HepG2 (cell line): ENCODE measurements around the gene RCC1. TPM values are rescaled to one million over a fixed set of nuclear protein-coding genes. Genes with fewer than 3 reads are reported as not detected.
A peak's percentile ranks its signal among the peaks of the same experiment; 100 is the strongest.

ENCODE experiments used
- GABPB1 ChIP-seq: IDR thresholded peaks from 2 replicates; pipeline ENCODE4 v1.6.1; 2016; ENCODE audit warnings: mild to moderate bottlenecking, missing genetic modification reagents, moderate library complexity, missing compliant biosample characterization
- GTF3A ChIP-seq: sonication (generic); formaldehyde crosslinking; conservative IDR thresholded peaks from 2 replicates; pipeline ENCODE4 v1.4.0; 2020; ENCODE audit warnings: mild to moderate bottlenecking, missing genetic modification reagents
- HNF1B ChIP-seq: sonication (generic); formaldehyde crosslinking; IDR thresholded peaks from 2 replicates; pipeline ENCODE4 v1.5.1; 2020; ENCODE audit warnings: mild to moderate bottlenecking, moderate library complexity, missing genetic modification reagents
- HNF4G ChIP-seq, 2 experiments: sonication (generic) in 1 of 2; formaldehyde crosslinking in 1 of 2; IDR thresholded peaks; 2 replicates each; pipeline versions ENCODE4 v1.4.0 to v1.6.1; 2011 to 2020; ENCODE audit warnings: borderline replicate concordance in 2 of 2, low read depth in 2 of 2, mild to moderate bottlenecking in 2 of 2, low read length in 1 of 2, missing genetic modification reagents in 1 of 2, moderate library complexity in 1 of 2
- KLF11 ChIP-seq: IDR thresholded peaks from 2 replicates; pipeline ENCODE4 v1.6.1; 2016; ENCODE audit warnings: missing compliant biosample characterization
- MED8 ChIP-seq: sonication (generic); formaldehyde crosslinking; IDR thresholded peaks from 2 replicates; pipeline ENCODE4 v1.8.1; 2023; ENCODE audit warnings: mild to moderate bottlenecking, missing genetic modification reagents; ENCODE audit not compliant: insufficient replicate concordance
- NFKB2 ChIP-seq: sonication (generic); formaldehyde crosslinking; IDR thresholded peaks from 2 replicates; pipeline ENCODE4 v1.4.0; 2020; ENCODE audit warnings: missing genetic modification reagents, borderline replicate concordance
- PCBP2 ChIP-seq: fragments of 200-400 bp; formaldehyde crosslinking; optimal IDR thresholded peaks from 2 replicates; pipeline ENCODE3; 2018; ENCODE audit warnings: low read length, low read depth; ENCODE audit not compliant: poor library complexity, severe bottlenecking
- PHF21A ChIP-seq: sonication (generic); formaldehyde crosslinking; IDR thresholded peaks from 2 replicates; pipeline ENCODE4 v1.5.0; 2020; ENCODE audit warnings: mild to moderate bottlenecking, missing genetic modification reagents
- RFX5 ChIP-seq: IDR thresholded peaks from 2 replicates; pipeline ENCODE4 v1.6.1; 2011; ENCODE audit warnings: low read depth, low read length, improper control_type of control experiment
- SNAPC5 ChIP-seq: sonication (generic); formaldehyde crosslinking; IDR thresholded peaks from 2 replicates; pipeline ENCODE4 v1.8.1; 2023; ENCODE audit warnings: mild to moderate bottlenecking, missing genetic modification reagents, borderline replicate concordance
- TAF1 ChIP-seq: sonication (generic); formaldehyde crosslinking; IDR thresholded peaks from 2 replicates; pipeline ENCODE4 v1.4.0; 2020; ENCODE audit warnings: missing genetic modification reagents
- ZNF101 ChIP-seq: sonication (generic); formaldehyde crosslinking; IDR thresholded peaks from 2 replicates; pipeline ENCODE4 v1.4.0; 2020; ENCODE audit warnings: mild to moderate bottlenecking, low read depth, missing genetic modification reagents, borderline replicate concordance
- ZNF20 ChIP-seq: sonication (generic); formaldehyde crosslinking; IDR thresholded peaks from 2 replicates; pipeline ENCODE4 v1.4.0; 2020; ENCODE audit warnings: mild to moderate bottlenecking, moderate library complexity, missing genetic modification reagents
- ZNF224 ChIP-seq: sonication (generic); formaldehyde crosslinking; IDR thresholded peaks from 2 replicates; pipeline ENCODE4 v1.5.0; 2020; ENCODE audit warnings: mild to moderate bottlenecking, missing genetic modification reagents
- ZNF614 ChIP-seq: IDR thresholded peaks from 2 replicates; pipeline ENCODE4 v1.6.1; 2018; ENCODE audit warnings: missing biosample characterization, missing genetic modification reagents, inconsistent platforms, borderline replicate concordance
- ZNF776 ChIP-seq: sonication (generic); formaldehyde crosslinking; IDR thresholded peaks from 2 replicates; pipeline ENCODE4 v1.4.0; 2020; ENCODE audit warnings: mild to moderate bottlenecking, missing genetic modification reagents
- ZNF879 ChIP-seq: sonication (generic); formaldehyde crosslinking; IDR thresholded peaks from 2 replicates; pipeline ENCODE4 v1.8.1; 2023; ENCODE audit warnings: missing genetic modification reagents
- ZSCAN30 ChIP-seq: sonication (generic); formaldehyde crosslinking; IDR thresholded peaks from 2 replicates; pipeline ENCODE4 v1.5.0; 2020; ENCODE audit warnings: mild to moderate bottlenecking, missing genetic modification reagents
- polyA plus RNA-seq, 8 experiments: library from polyadenylated mRNA; depleted of rRNA in 3 of 8; stranded (reverse) in 7 of 8; unstranded in 1 of 8; fragments of >200 nt; fragmentation: Illumina TruSeq in 4 of 8; extraction: Trizol in 4 of 8; gene quantifications; 2 replicates each; pipeline versions ENCODE4 v1.2.1 to v1.2.3, GENCODE V29; 2011 to 2016; ENCODE audit warnings: low read depth in 4 of 8, missing spikeins in 1 of 8, mixed read lengths in 1 of 8; ENCODE audit not compliant: insufficient read depth in 1 of 8
- total RNA-seq, 5 experiments: library from RNA; depleted of rRNA; stranded (reverse); fragments of >200 nt; fragmentation: Illumina TruSeq; extraction: Trizol; gene quantifications; 2 replicates each; pipeline ENCODE4 v1.2.3, GENCODE V29; 2016; ENCODE audit warnings: low read depth in 1 of 5
- TF ChIP-seq, protein P1 (sequence below): sonication (generic); formaldehyde crosslinking; IDR thresholded peaks from 2 replicates; pipeline ENCODE4 v1.5.1; 2020; ENCODE audit warnings: mild to moderate bottlenecking, missing genetic modification reagents, borderline replicate concordance
- TF ChIP-seq, protein P2 (sequence below): sonication (generic); formaldehyde crosslinking; IDR thresholded peaks from 2 replicates; pipeline ENCODE4 v1.5.1; 2020; ENCODE audit warnings: mild to moderate bottlenecking, missing genetic modification reagents, borderline replicate concordance

Gene RCC1
- total and polyA plus RNA-seq, 2 of the 13 experiments (the other 11 are each of a cell fraction or from before 2014, with no cell fraction given): 47.2 to 80.8 TPM

- TF ChIP-seq GTF3A (CRISPR knock-in tag) (no peak), MED8 (CRISPR knock-in tag) (no peak), GABPB1 (0 out of 2 replicates have a peak, but pooled peaks have one; percentile 14), ZNF879 (no peak), ZNF614 (no peak), KLF11 (CRISPR knock-in tag) (no peak), ZNF20 (CRISPR knock-in tag) (no peak), HNF4G (IDR thresholded peaks at IDR 0.05; ENCODE audit: borderline replicate concordance, low read depth, low read length) (no peak), HNF4G (CRISPR knock-in tag; IDR thresholded peaks at IDR 0.05; ENCODE audit: borderline replicate concordance, low read depth) (no peak), RFX5 (no peak), ZNF776 (CRISPR knock-in tag) (no peak), ZNF224 (CRISPR knock-in tag) (no peak), HNF1B (CRISPR knock-in tag) (no peak), TAF1 (CRISPR knock-in tag) (0 out of 2 replicates have a peak, but pooled peaks have one; percentile 16), PHF21A (CRISPR knock-in tag) (no peak), PCBP2 (no peak), ZSCAN30 (CRISPR knock-in tag) (no peak), NFKB2 (CRISPR knock-in tag) (no peak), SNAPC5 (CRISPR knock-in tag) (no peak), ZNF101 (no peak)
- TF ChIP-seq, protein P1, sequence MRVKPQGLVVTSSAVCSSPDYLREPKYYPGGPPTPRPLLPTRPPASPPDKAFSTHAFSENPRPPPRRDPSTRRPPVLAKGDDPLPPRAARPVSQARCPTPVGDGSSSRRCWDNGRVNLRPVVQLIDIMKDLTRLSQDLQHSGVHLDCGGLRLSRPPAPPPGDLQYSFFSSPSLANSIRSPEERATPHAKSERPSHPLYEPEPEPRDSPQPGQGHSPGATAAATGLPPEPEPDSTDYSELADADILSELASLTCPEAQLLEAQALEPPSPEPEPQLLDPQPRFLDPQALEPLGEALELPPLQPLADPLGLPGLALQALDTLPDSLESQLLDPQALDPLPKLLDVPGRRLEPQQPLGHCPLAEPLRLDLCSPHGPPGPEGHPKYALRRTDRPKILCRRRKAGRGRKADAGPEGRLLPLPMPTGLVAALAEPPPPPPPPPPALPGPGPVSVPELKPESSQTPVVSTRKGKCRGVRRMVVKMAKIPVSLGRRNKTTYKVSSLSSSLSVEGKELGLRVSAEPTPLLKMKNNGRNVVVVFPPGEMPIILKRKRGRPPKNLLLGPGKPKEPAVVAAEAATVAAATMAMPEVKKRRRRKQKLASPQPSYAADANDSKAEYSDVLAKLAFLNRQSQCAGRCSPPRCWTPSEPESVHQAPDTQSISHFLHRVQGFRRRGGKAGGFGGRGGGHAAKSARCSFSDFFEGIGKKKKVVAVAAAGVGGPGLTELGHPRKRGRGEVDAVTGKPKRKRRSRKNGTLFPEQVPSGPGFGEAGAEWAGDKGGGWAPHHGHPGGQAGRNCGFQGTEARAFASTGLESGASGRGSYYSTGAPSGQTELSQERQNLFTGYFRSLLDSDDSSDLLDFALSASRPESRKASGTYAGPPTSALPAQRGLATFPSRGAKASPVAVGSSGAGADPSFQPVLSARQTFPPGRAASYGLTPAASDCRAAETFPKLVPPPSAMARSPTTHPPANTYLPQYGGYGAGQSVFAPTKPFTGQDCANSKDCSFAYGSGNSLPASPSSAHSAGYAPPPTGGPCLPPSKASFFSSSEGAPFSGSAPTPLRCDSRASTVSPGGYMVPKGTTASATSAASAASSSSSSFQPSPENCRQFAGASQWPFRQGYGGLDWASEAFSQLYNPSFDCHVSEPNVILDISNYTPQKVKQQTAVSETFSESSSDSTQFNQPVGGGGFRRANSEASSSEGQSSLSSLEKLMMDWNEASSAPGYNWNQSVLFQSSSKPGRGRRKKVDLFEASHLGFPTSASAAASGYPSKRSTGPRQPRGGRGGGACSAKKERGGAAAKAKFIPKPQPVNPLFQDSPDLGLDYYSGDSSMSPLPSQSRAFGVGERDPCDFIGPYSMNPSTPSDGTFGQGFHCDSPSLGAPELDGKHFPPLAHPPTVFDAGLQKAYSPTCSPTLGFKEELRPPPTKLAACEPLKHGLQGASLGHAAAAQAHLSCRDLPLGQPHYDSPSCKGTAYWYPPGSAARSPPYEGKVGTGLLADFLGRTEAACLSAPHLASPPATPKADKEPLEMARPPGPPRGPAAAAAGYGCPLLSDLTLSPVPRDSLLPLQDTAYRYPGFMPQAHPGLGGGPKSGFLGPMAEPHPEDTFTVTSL (CRISPR knock-in tag): no peak
- TF ChIP-seq, protein P2, sequence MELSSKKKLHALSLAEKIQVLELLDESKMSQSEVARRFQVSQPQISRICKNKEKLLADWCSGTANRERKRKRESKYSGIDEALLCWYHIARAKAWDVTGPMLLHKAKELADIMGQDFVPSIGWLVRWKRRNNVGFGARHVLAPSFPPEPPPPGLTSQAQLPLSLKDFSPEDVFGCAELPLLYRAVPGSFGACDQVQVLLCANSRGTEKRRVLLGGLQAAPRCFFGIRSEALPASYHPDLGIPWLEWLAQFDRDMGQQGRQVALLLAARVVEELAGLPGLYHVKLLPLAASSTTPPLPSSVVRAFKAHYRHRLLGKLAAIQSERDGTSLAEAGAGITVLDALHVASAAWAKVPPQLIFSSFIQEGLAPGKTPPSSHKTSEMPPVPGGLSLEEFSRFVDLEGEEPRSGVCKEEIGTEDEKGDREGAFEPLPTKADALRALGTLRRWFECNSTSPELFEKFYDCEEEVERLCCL (CRISPR knock-in tag): no peak
These were observed 2.0 kb downstream of the RCC1 start (continued) for GRCh38 chr1:28507646-28508434.
